Liver (tissue), 3 donors: ENCODE results near the gene C1QTNF3.

ENCODE experiments used
- GABPA ChIP-seq, 2 donors: IDR thresholded peaks in 1 of 2; conservative IDR thresholded peaks in 1 of 2; 2 replicates each; pipeline ENCODE4 v1.6.1; 2016; ENCODE audit warnings: antibody characterized with exemption in 2 of 2, mild to moderate bottlenecking in 1 of 2, moderate library complexity in 1 of 2
- RAD21 ChIP-seq, 2 donors: IDR thresholded peaks; 2 replicates each; pipeline ENCODE4 v1.6.1; 2016; ENCODE audit warnings: antibody characterized with exemption in 2 of 2, mild to moderate bottlenecking in 2 of 2
- SP1 ChIP-seq: IDR thresholded peaks from 2 replicates; pipeline ENCODE4 v1.6.1; 2018; ENCODE audit warnings: antibody characterized with exemption, mild to moderate bottlenecking
- TAF1 ChIP-seq: conservative IDR thresholded peaks from 2 replicates; pipeline ENCODE4 v1.6.1; 2016; ENCODE audit warnings: antibody characterized with exemption, mild to moderate bottlenecking
- TF ChIP-seq, protein P1 (sequence below): IDR thresholded peaks from 2 replicates; pipeline ENCODE4 v1.6.1; 2016; ENCODE audit warnings: antibody characterized with exemption
- TF ChIP-seq, protein P2 (sequence below): fragments of 150-350 bp; IDR thresholded peaks from 2 replicates; pipeline ENCODE4 v1.5.1; 2017; ENCODE audit warnings: improper control_type of control experiment, low read depth, low read length; ENCODE audit not compliant: missing input control
- TF ChIP-seq, protein P3 (sequence below): IDR thresholded peaks from 2 replicates; pipeline ENCODE4 v1.6.1; 2016; ENCODE audit warnings: antibody characterized with exemption, mild to moderate bottlenecking
- donor health status: healthy.
- donor health status: healthy.

DNA sequence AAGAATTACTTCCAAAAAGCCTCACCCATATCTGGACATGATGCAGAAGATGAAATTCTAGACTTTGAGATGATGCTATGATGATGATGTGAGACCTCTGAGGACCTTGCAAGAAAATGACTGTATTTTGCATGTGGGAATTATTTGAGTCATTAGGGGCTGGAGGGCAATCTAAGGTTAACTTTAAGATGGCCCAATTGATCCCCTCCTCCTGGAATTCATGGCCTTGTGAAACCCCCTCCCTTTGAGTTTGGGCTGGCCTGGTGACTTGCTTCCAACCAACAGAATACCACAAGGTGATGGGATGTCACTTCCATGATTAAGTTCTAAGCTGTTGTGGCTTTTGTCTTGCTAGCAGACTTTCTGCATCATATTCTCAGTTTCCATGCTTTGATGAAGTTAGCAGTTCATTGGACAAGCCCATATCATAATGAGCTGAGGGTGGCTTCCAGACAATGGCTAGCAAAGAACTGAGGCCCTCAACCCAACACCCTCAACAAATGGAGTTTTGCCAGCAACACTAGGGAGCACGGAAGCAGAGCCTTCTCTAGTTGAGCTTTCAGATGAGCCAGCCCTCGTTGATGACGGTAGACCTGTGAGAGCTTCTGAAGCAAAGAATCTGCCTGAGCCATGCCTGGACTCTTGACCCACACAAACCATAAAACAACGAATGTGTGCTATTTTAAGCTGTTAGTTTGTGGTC is 27.7 kb downstream of the C1QTNF3 start:
- TF ChIP-seq, protein P1, sequence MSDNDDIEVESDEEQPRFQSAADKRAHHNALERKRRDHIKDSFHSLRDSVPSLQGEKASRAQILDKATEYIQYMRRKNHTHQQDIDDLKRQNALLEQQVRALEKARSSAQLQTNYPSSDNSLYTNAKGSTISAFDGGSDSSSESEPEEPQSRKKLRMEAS, result no peak
- TF ChIP-seq TAF1 (no peak), SP1 (no peak), RAD21 (IDR thresholded peaks at IDR 0.05) (no peak), GABPA (IDR thresholded peaks at IDR 0.05 in 1 of 2, conservative IDR thresholded peaks at IDR 0.05 in 1 of 2) (no peak)
- TF ChIP-seq, protein P2, sequence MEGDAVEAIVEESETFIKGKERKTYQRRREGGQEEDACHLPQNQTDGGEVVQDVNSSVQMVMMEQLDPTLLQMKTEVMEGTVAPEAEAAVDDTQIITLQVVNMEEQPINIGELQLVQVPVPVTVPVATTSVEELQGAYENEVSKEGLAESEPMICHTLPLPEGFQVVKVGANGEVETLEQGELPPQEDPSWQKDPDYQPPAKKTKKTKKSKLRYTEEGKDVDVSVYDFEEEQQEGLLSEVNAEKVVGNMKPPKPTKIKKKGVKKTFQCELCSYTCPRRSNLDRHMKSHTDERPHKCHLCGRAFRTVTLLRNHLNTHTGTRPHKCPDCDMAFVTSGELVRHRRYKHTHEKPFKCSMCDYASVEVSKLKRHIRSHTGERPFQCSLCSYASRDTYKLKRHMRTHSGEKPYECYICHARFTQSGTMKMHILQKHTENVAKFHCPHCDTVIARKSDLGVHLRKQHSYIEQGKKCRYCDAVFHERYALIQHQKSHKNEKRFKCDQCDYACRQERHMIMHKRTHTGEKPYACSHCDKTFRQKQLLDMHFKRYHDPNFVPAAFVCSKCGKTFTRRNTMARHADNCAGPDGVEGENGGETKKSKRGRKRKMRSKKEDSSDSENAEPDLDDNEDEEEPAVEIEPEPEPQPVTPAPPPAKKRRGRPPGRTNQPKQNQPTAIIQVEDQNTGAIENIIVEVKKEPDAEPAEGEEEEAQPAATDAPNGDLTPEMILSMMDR, result no peak
- TF ChIP-seq, protein P3, sequence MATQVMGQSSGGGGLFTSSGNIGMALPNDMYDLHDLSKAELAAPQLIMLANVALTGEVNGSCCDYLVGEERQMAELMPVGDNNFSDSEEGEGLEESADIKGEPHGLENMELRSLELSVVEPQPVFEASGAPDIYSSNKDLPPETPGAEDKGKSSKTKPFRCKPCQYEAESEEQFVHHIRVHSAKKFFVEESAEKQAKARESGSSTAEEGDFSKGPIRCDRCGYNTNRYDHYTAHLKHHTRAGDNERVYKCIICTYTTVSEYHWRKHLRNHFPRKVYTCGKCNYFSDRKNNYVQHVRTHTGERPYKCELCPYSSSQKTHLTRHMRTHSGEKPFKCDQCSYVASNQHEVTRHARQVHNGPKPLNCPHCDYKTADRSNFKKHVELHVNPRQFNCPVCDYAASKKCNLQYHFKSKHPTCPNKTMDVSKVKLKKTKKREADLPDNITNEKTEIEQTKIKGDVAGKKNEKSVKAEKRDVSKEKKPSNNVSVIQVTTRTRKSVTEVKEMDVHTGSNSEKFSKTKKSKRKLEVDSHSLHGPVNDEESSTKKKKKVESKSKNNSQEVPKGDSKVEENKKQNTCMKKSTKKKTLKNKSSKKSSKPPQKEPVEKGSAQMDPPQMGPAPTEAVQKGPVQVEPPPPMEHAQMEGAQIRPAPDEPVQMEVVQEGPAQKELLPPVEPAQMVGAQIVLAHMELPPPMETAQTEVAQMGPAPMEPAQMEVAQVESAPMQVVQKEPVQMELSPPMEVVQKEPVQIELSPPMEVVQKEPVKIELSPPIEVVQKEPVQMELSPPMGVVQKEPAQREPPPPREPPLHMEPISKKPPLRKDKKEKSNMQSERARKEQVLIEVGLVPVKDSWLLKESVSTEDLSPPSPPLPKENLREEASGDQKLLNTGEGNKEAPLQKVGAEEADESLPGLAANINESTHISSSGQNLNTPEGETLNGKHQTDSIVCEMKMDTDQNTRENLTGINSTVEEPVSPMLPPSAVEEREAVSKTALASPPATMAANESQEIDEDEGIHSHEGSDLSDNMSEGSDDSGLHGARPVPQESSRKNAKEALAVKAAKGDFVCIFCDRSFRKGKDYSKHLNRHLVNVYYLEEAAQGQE, result no peak
